ENCODE results near the gene CHN2.

DNA sequence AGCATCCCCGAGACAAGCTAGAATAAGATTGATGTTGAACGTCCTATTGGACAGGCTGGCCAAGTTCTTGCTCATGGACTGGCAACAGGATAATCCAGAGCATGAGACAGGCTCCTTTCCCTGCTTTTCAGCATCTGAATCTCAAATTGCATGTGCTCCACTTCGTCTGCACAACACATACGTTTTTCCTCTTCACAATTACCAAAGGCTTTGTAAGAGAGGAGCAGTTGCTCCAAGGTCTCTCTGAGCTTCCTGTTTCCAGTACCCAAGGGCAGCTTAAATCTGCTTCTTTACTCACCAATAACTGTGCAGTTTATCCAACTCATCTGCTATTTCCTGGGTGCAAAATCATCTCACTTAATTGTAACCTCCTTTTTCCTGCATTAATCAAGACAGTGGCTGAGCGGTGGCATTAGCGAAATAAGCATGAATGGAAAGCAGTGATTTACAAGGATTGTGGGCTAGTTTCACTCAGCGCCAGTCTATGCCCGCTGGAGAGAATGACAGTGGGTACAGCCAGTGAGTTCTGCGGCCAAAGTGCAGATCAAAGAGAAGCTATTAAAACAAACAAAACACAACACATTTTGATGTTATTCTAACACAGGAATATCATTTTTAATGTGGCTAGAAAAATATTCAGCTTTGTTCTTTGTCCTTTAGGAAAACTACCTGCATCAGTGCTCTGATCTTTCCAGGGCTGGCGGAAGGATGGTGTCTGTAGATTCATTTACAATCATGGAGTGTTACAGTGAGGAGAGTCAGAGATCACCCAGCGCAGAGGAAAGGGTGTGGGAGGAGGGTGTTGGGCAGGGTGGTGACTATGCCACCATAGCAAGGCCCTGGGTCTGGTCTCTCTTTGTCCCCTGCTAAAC is 79.8 kb downstream of the CHN2 start:
- TF ChIP-seq CTCF (IDR thresholded peaks at IDR 0.05): no peak
- no peak for TF ChIP-seq FOXJ3 (CRISPR knock-in tag; IDR thresholded peaks at IDR 0.05; ENCODE audit: borderline replicate concordance)
- TF ChIP-seq USF2 (CRISPR knock-in tag; IDR thresholded peaks at IDR 0.05): no peak
- no peak for TF ChIP-seq AFF4 (CRISPR knock-in tag; IDR thresholded peaks at IDR 0.05; ENCODE audit: borderline replicate concordance)
- no peak for TF ChIP-seq ESRRA (CRISPR knock-in tag; IDR thresholded peaks at IDR 0.05; ENCODE audit: borderline replicate concordance)
- TF ChIP-seq ZNF317 (CRISPR knock-in tag; IDR thresholded peaks at IDR 0.05; ENCODE audit: borderline replicate concordance, low read depth): no peak
- TF ChIP-seq NR3C1 (CRISPR knock-in tag; conservative IDR thresholded peaks at IDR 0.05; ENCODE audit: low read depth): no peak
- TF ChIP-seq USF1 (CRISPR knock-in tag; IDR thresholded peaks at IDR 0.05): no peak
- no peak for TF ChIP-seq JUN (CRISPR knock-in tag; IDR thresholded peaks at IDR 0.05)
- TF ChIP-seq ERG (CRISPR knock-in tag; IDR thresholded peaks at IDR 0.05): no peak
- TF ChIP-seq, protein P1, sequence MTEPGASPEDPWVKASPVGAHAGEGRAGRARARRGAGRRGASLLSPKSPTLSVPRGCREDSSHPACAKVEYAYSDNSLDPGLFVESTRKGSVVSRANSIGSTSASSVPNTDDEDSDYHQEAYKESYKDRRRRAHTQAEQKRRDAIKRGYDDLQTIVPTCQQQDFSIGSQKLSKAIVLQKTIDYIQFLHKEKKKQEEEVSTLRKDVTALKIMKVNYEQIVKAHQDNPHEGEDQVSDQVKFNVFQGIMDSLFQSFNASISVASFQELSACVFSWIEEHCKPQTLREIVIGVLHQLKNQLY (CRISPR knock-in tag; IDR thresholded peaks at IDR 0.05): no peak
- TF ChIP-seq, protein P2, sequence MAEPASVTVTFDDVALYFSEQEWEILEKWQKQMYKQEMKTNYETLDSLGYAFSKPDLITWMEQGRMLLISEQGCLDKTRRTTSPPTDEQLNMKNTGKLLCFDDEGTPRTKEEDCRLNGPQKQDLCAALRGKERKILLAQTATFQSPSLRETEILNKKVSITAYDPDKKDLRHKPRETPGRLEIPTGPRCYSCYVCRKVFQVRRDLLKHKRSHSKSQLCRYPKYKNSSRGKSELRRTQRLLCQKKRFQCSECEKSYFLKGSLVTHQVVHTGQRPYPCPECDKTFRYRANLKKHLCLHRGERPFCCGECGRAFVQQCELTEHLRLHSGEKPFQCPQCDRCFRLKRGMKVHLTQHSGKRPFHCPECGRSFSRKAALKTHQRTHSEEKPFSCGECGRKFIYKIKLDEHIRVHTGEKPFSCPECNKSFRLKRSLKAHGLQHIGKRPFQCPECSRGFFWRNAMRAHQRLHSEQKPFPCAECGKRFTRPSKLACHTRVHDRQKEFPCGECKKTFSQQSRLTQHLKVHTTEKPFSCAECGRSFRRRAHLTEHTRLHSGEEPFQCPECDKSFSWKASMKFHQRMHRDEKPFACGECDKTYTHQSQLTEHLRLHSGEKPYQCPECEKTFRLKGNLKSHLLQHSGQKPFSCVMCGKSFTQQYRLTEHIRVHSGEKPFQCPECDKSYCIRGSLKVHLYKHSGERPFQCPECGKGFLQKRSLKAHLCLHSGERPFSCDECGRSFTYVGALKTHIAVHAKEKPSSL (CRISPR knock-in tag; conservative IDR thresholded peaks at IDR 0.05): no peak
- TF ChIP-seq ZSCAN18 (CRISPR knock-in tag; IDR thresholded peaks at IDR 0.05): no peak
- no peak for TF ChIP-seq SP1 (CRISPR knock-in tag; conservative IDR thresholded peaks at IDR 0.05)

Measured in WTC11 (cell line).